ENCODE measurements around the gene SPOCD1.

GRCh38 chr1:31769720-31770390, 46.0 kb downstream of the SPOCD1 start:
- TF ChIP-seq CTCF (IDR thresholded peaks at IDR 0.05) (no peak), POLR2A (IDR thresholded peaks at IDR 0.05) (no peak), POLR2AphosphoS5 (IDR thresholded peaks at IDR 0.05) (no peak)
